Gastroesophageal sphincter (tissue), 4 donors: ENCODE data around the gene PLCH2. TPM values are rescaled to one million over a fixed set of nuclear protein-coding genes. Genes with fewer than 3 reads are reported as not detected.

Experiments used
- ATAC-seq: fragments of 150-250 bp; one replicate; pipeline ENCODE4 v1.9.1; 2016; ENCODE audit warnings: mild to moderate bottlenecking, moderate library complexity
- H3K27ac ChIP-seq, 4 donors: fragments of 200-600 bp; sonication (generic) in 3 of 4; 1 replicate in 3 of 4; 2 replicates in 1 of 4; pipeline ENCODE4 v1.5.1; 2016 to 2019
- H3K27me3 ChIP-seq: fragments of 200-600 bp; sonication (generic); one replicate; pipeline ENCODE4 v1.5.1; 2019
- H3K36me3 ChIP-seq, 2 donors: fragments of 200-600 bp; sonication (generic); one replicate each; pipeline ENCODE4 v1.5.1; 2019; ENCODE audit warnings: control low read depth in 1 of 2
- H3K4me1 ChIP-seq, 3 donors: fragments of 200-600 bp; sonication (generic); 1 replicate in 2 of 3; 2 replicates in 1 of 3; pipeline ENCODE4 v1.5.1; 2016 to 2019; ENCODE audit warnings: control low read depth in 2 of 3
- H3K4me3 ChIP-seq, 2 donors: fragments of 200-600 bp; sonication (generic); one replicate each; pipeline ENCODE4 v1.5.1; 2019; ENCODE audit warnings: mild to moderate bottlenecking in 1 of 2, moderate library complexity in 1 of 2
- H3K9me3 ChIP-seq, 3 donors: fragments of 200-600 bp; sonication (generic); one replicate each; pipeline ENCODE4 v1.5.1; 2017 to 2019; ENCODE audit warnings: control low read depth in 2 of 3
- CTCF ChIP-seq, 4 experiments: fragments of 200-600 bp in 2 of 4; fragments of 450-650 bp in 2 of 4; sonication (generic) in 1 of 4; IDR thresholded peaks; one replicate each; pipeline ENCODE4 v1.5.1; 2017 to 2019; ENCODE audit warnings: antibody characterized with exemption in 4 of 4, mild to moderate bottlenecking in 2 of 4, moderate library complexity in 2 of 4
- EP300 ChIP-seq: sonication (generic); formaldehyde crosslinking; IDR thresholded peaks from one replicate; pipeline ENCODE4 v1.6.1; 2017; ENCODE audit warnings: antibody characterized with exemption, mild to moderate bottlenecking
- POLR2A ChIP-seq, 2 donors: fragments of 450-650 bp; IDR thresholded peaks; one replicate each; pipeline ENCODE4 v1.6.1; 2017; ENCODE audit warnings: antibody characterized with exemption in 2 of 2, mild to moderate bottlenecking in 2 of 2, moderate library complexity in 1 of 2
- POLR2AphosphoS5 ChIP-seq: sonication (generic); formaldehyde crosslinking; IDR thresholded peaks from one replicate; pipeline ENCODE4 v1.6.1; 2017; ENCODE audit warnings: antibody characterized with exemption
- WGBS, 2 donors: methylation state at CpG; one replicate each; pipeline ENCODE4 v1.1.5; 2018; ENCODE audit warnings: low coverage in 1 of 2; 5-methylcytosine and 5-hydroxymethylcytosine counted together
- total RNA-seq, 4 donors: library from RNA; depleted of rRNA; stranded (reverse); fragments of >200 nt; gene quantifications; one replicate each; pipeline ENCODE4 v1.1.0, GENCODE V29; 2016

The PLCH2 gene
- total RNA-seq, 4 donors from 2014 or later = under 0.01 to 0.72 (median 0.15) TPM

- TF ChIP-seq POLR2AphosphoS5 (no peak), POLR2A (IDR thresholded peaks at IDR 0.05) (no peak), EP300 (no peak), CTCF (IDR thresholded peaks at IDR 0.05) (no peak)
- H3K4me1 ChIP-seq = no peaks in the 10 kb centered on the region
- no peak overlapping the region for H3K4me3 ChIP-seq
- H3K36me3 ChIP-seq = peaks cover 0 to 100% of the 10 kb centered on the region in 2 donors
- H3K27me3 ChIP-seq = no peaks in the 10 kb centered on the region
- H3K27ac ChIP-seq = no peak overlapping the region
- no peak for ATAC-seq
- 83 to 84% methylated on average over 2 to 5 of the region's 17 CpGs for WGBS, 2 donors
- H3K9me3 ChIP-seq = no peaks in the 10 kb centered on the region
Observed at GRCh38 chr1:2516124-2516523, 40.0 kb downstream of the PLCH2 start.

GRCh38 chr1:2516946-2517345 is 40.9 kb downstream of the PLCH2 start:
- TF ChIP-seq CTCF (IDR thresholded peaks at IDR 0.05) = no peak
- TF ChIP-seq POLR2A (IDR thresholded peaks at IDR 0.05) = no peak
- no peak for TF ChIP-seq EP300
- TF ChIP-seq POLR2AphosphoS5 = no peak
- Histone ChIP-seq H3K9me3 (no peaks in the 10 kb centered on the region), H3K4me3 (no peak overlapping the region), H3K27ac (no peak overlapping the region), H3K27me3 (no peaks in the 10 kb centered on the region), H3K4me1 (no peaks in the 10 kb centered on the region), H3K36me3 (peaks cover 0 to 97% of the 10 kb centered on the region in 2 donors)
- no CpG with 5 or more reads among the region's 14 CpGs for WGBS, 2 donors
- ATAC-seq = no peak

GRCh38 chr1:2517966-2518365 is 41.9 kb downstream of the PLCH2 start:
- H3K4me3 ChIP-seq = no peak overlapping the region
- H3K27me3 ChIP-seq = no peaks in the 10 kb centered on the region
- peaks cover 0 to 87% of the 10 kb centered on the region in 2 donors for H3K36me3 ChIP-seq
- 87 to 100% methylated on average over 2 to 3 of the region's 17 CpGs for WGBS, 2 donors
- no peak overlapping the region for H3K27ac ChIP-seq
- no peaks in the 10 kb centered on the region for H3K9me3 ChIP-seq
- peaks cover 0 to 2% (median 0%) of the 10 kb centered on the region in 3 donors for H3K4me1 ChIP-seq
- no peak for ATAC-seq
- TF ChIP-seq POLR2AphosphoS5 (no peak), CTCF (IDR thresholded peaks at IDR 0.05) (no peak), EP300 (no peak), POLR2A (IDR thresholded peaks at IDR 0.05) (no peak)

GRCh38 chr1:2518528-2518927 is 42.4 kb downstream of the PLCH2 start:
- H3K4me3 ChIP-seq = no peak overlapping the region
- peaks cover 0 to 8% (median 3%) of the 10 kb centered on the region in 3 donors for H3K4me1 ChIP-seq
- ATAC-seq = no peak
- H3K27me3 ChIP-seq = no peaks in the 10 kb centered on the region
- no peak for TF ChIP-seq POLR2A (IDR thresholded peaks at IDR 0.05)
- no peak for TF ChIP-seq CTCF (IDR thresholded peaks at IDR 0.05)
- no peak for TF ChIP-seq POLR2AphosphoS5
- no peak for TF ChIP-seq EP300
- peaks cover 0 to 81% of the 10 kb centered on the region in 2 donors for H3K36me3 ChIP-seq
- H3K27ac ChIP-seq = no peak overlapping the region
- H3K9me3 ChIP-seq = no peaks in the 10 kb centered on the region
- no CpG with 5 or more reads among the region's 26 CpGs for WGBS, 2 donors

GRCh38 chr1:2519029-2519685 is 43.1 kb downstream of the PLCH2 start:
- H3K27me3 ChIP-seq = no peaks in the 10 kb centered on the region
- TF ChIP-seq EP300 = no peak
- no peak for TF ChIP-seq CTCF (IDR thresholded peaks at IDR 0.05)
- WGBS, 2 donors = 83 to 84% methylated on average over 11 to 15 of the region's 25 CpGs
- H3K36me3 ChIP-seq = peaks cover 0 to 75% of the 10 kb centered on the region in 2 donors
- ATAC-seq = no peak
- H3K4me3 ChIP-seq = no peak overlapping the region
- H3K27ac ChIP-seq = no peak overlapping the region
- peaks cover 0 to 14% (median 5%) of the 10 kb centered on the region in 3 donors for H3K4me1 ChIP-seq
- no peaks in the 10 kb centered on the region for H3K9me3 ChIP-seq
